GM13977 (cell line): ENCODE measurements around the gene MRAS.

Source experiments
- DNase-seq: peaks from one replicate; pipeline ENCODE4 v3.0.0; 2012; ENCODE audit warnings: low spot score
- CTCF ChIP-seq: IDR thresholded peaks from 2 replicates; pipeline ENCODE4 v1.5.1; 2012; ENCODE audit warnings: mild to moderate bottlenecking, control low read depth; ENCODE audit not compliant: insufficient read depth; ENCODE audit errors: extremely low read depth, missing control alignments
- in situ Hi-C: fragments of 300-500 bp; cut with MboI; formaldehyde crosslinking; loops from one replicate; pipeline ENCODE4 v1.12.0; 2022; ENCODE audit warnings: low sequenced_read_pairs, low pct_unique_long_range_greater_than_20kb, mixed read lengths, inconsistent platforms; ENCODE audit not compliant: unreplicated experiment

Gene MRAS

GRCh38 chr3:138401834-138402233 is 53.5 kb downstream of the MRAS start:
- in situ Hi-C loops, result no loop called here
- DNase-seq, result no peak
- TF ChIP-seq CTCF, result no peak

- DNase-seq, result no peak
- in situ Hi-C loops, result no loop called here
- no peak for TF ChIP-seq CTCF
These were observed 55.7 kb downstream of the MRAS start for GRCh38 chr3:138404121-138404520.

- in situ Hi-C loops, result no loop called here
- no peak for DNase-seq
- no peak for TF ChIP-seq CTCF
These were observed 56.6 kb downstream of the MRAS start for GRCh38 chr3:138405001-138405400.

- no peak for DNase-seq
- TF ChIP-seq CTCF, result no peak
- in situ Hi-C loops, result no loop called here
These were observed 57.1 kb downstream of the MRAS start for GRCh38 chr3:138405486-138405885.

GRCh38 chr3:138406606-138407005 is 58.2 kb downstream of the MRAS start:
- in situ Hi-C loops, result no loop called here
- TF ChIP-seq CTCF, result no peak

GRCh38 chr3:138407236-138407907 is 59.0 kb downstream of the MRAS start:
- TF ChIP-seq CTCF, result no peak
- DNase-seq, result no peak
- in situ Hi-C loops, result no loop called here

More at GRCh38 chr3:138406606-138407005, 58.2 kb downstream of the MRAS start:
- no peak for DNase-seq
